K562 (cell line): ENCODE results near the gene BNIPL. TPM values are rescaled to one million over a fixed set of nuclear protein-coding genes. Genes with fewer than 3 reads are reported as not detected.
A peak's percentile ranks its signal among the peaks of the same experiment; 100 is the strongest.

Experiments used
- ATAC-seq: fragments of 200-7000 bp; cut with Tn5 transposase; 3 replicates; pipeline ENCODE4 v1.9.1; 2020; ENCODE audit warnings: moderate library complexity
- BruUV-seq: library from RNA; stranded (reverse); fragments of 400-500 nt; replicated peaks from 2 replicates; lab custom pipeline; 2021; lab: Mats Ljungman, UMichigan
- CTCF ChIA-PET: fragments of 300-600 bp; formaldehyde crosslinking; extraction: SDS; loops from one replicate; lab custom pipeline; 2021; ENCODE audit warnings: low intra/inter-chr PET ratio; lab: Yijun Ruan, JAX
- POLR2A ChIA-PET: fragments of 300-600, 350-650 bp; sonication (Branson Sonifier 250); formaldehyde crosslinking; extraction: SDS; loops from one replicate; lab custom pipeline; 2021; ENCODE audit warnings: antibody characterized with exemption, inconsistent platforms; lab: Yijun Ruan, JAX
- DNase-seq, 4 experiments: peaks; one replicate each; pipeline versions ENCODE4 v3.0.0 to v3.0.0-alpha.2; 2011 to 2018; ENCODE audit warnings: low spot score in 3 of 4, mixed read lengths in 3 of 4; ENCODE audit errors: extremely low read depth in 1 of 4
- FAIRE-seq: peaks from 2 replicates; lab custom pipeline; 2011; peaks lifted over from hg19 to GRCh38; lab: Jason Lieb, UNC
- H2AFZ ChIP-seq: 2 replicates; pipeline ENCODE4 v1.6.0; 2011; ENCODE audit warnings: low read depth, low read length, control low read depth, inconsistent platforms
- H3K27ac ChIP-seq: fragments of 200-600 bp; 3 replicates; pipeline ENCODE4 v1.8.0; 2011; ENCODE audit warnings: low read depth, mild to moderate bottlenecking, control low read depth, inconsistent platforms, low read length, moderate library complexity, mixed read lengths; ENCODE audit errors: extremely low read depth
- H3K27me3 ChIP-seq, 2 experiments: fragments of 300-600 bp in 1 of 2; 2 replicates in 1 of 2; 3 replicates in 1 of 2; pipeline versions ENCODE4 v1.6.0 to v1.8.0; 2011; ENCODE audit warnings: inconsistent platforms in 2 of 2, low read length in 2 of 2, mild to moderate bottlenecking in 1 of 2, mixed read lengths in 1 of 2, moderate library complexity in 1 of 2; ENCODE audit not compliant: control insufficient read depth in 2 of 2, insufficient read depth in 2 of 2
- H3K36me3 ChIP-seq: fragments of 300-600 bp; 3 replicates; pipeline ENCODE4 v1.8.0; 2011; ENCODE audit warnings: mild to moderate bottlenecking, low read length, inconsistent platforms; ENCODE audit not compliant: control insufficient read depth, insufficient read depth
- H3K4me1 ChIP-seq, 2 experiments: fragments of 200-600 bp in 1 of 2; replicated peaks in 1 of 2; 2 replicates in 1 of 2; 3 replicates in 1 of 2; pipeline versions ENCODE4 v1.5.1 to v1.8.0; 2011; ENCODE audit warnings: inconsistent platforms in 2 of 2, low read length in 2 of 2, mild to moderate bottlenecking in 1 of 2, mixed read lengths in 1 of 2, moderate library complexity in 1 of 2; ENCODE audit not compliant: control insufficient read depth in 2 of 2, insufficient read depth in 2 of 2
- H3K4me2 ChIP-seq: 2 replicates; pipeline ENCODE4 v1.6.1; 2011; ENCODE audit warnings: low read length, control low read depth, inconsistent platforms, mixed read lengths; ENCODE audit not compliant: insufficient read depth
- H3K4me3 ChIP-seq: fragments of 200-600 bp; sonication (generic), shearing (Covaris generic); 2 replicates; pipeline ENCODE4 v1.5.1; 2016; ENCODE audit warnings: control low read depth, inconsistent platforms
- H3K79me2 ChIP-seq: fragments of 200-600 bp; 3 replicates; pipeline ENCODE4 v1.8.0; 2011; ENCODE audit warnings: low read length, inconsistent platforms; ENCODE audit not compliant: control insufficient read depth, insufficient read depth
- H3K9ac ChIP-seq, 2 experiments: 2 replicates each; pipeline versions ENCODE4 v1.6.0 to v1.6.1; 2011; ENCODE audit warnings: low read depth in 2 of 2, low read length in 2 of 2, control low read depth in 1 of 2, inconsistent platforms in 1 of 2, mild to moderate bottlenecking in 1 of 2, mixed read lengths in 1 of 2; ENCODE audit not compliant: insufficient read depth in 1 of 2
- H3K9me1 ChIP-seq: one replicate; pipeline ENCODE4 v1.6.0; 2011; ENCODE audit warnings: inconsistent platforms, mild to moderate bottlenecking, low read length, moderate library complexity; ENCODE audit not compliant: control insufficient read depth, insufficient read depth
- H3K9me3 ChIP-seq: replicated peaks from 2 replicates; pipeline ENCODE4 v1.5.1; 2011; ENCODE audit warnings: low read depth, low read length, inconsistent platforms; ENCODE audit not compliant: control insufficient read depth, insufficient read depth
- H4K20me1 ChIP-seq: replicated peaks from 2 replicates; pipeline ENCODE4 v1.6.1; 2011; ENCODE audit warnings: low read length, inconsistent platforms, mixed read lengths; ENCODE audit not compliant: control insufficient read depth, insufficient read depth
- BRF1 ChIP-seq: IDR thresholded peaks from 3 replicates; pipeline ENCODE4 v1.6.1; 2011; ENCODE audit warnings: borderline replicate concordance, mild to moderate bottlenecking; ENCODE audit not compliant: insufficient read length; ENCODE audit errors: extremely low read depth
- DIDO1 ChIP-seq: fragments of 450-650 bp; IDR thresholded peaks from 2 replicates; pipeline ENCODE4 v1.6.1; 2016; ENCODE audit warnings: low read depth, missing biosample characterization, missing genetic modification characterization
- MCM3 ChIP-seq: fragments of 450-650 bp; IDR thresholded peaks from 2 replicates; pipeline ENCODE4 v1.6.1; 2016
- RNF2 ChIP-seq: sonication (generic); IDR thresholded peaks from 2 replicates; pipeline ENCODE4 v1.6.1; 2016
- ZNF121 ChIP-seq: sonication (generic); formaldehyde crosslinking; conservative IDR thresholded peaks from 2 replicates; pipeline ENCODE4 v1.8.0; 2022; ENCODE audit warnings: missing genetic modification reagents
- WGBS: fragments of 100-300 bp; shearing (Covaris generic); methylation state at CpG from one replicate; pipeline ENCODE4 v1.1.6; 2016; ENCODE audit warnings: low coverage, mixed read lengths; ENCODE audit not compliant: insufficient coverage; ENCODE audit errors: missing lambda C conversion rate; 5-methylcytosine and 5-hydroxymethylcytosine counted together
- in situ Hi-C: fragments of 300-500 bp; cut with MboI; formaldehyde crosslinking; loops from 4 replicates; pipeline ENCODE4 v1.15.0; 2018; ENCODE audit warnings: inconsistent platforms, mixed read lengths
- intact Hi-C: fragments of 100-400 bp; cut with micrococcal nuclease; formaldehyde crosslinking; loops from 2 replicates; pipeline ENCODE4 v1.14.2; 2022
- polyA plus RNA-seq, 8 experiments: library from polyadenylated mRNA; depleted of rRNA in 4 of 8; stranded (reverse) in 5 of 8; unstranded in 3 of 8; fragments of >200 nt; fragmentation: Nextera tagmentation in 2 of 8; fragmentation: Illumina TruSeq in 1 of 8; extraction: Ambion mirVana in 2 of 8; extraction: Trizol in 1 of 8; gene quantifications; 2 replicates each; pipeline versions ENCODE4 v1.2.1 to v1.2.3, GENCODE V29; 2011 to 2014; ENCODE audit warnings: inconsistent platforms in 1 of 8, missing spikeins in 1 of 8
- total RNA-seq, 7 experiments: library from RNA; depleted of rRNA in 6 of 7; stranded (reverse); fragments of >200 nt in 6 of 7; fragmentation: Illumina TruSeq in 2 of 7; extraction: Trizol in 2 of 7; gene quantifications; 2 replicates each; pipeline versions ENCODE4 v1.2.1 to v1.2.3, GENCODE V29; 2011 to 2021; ENCODE audit warnings: low replicate concordance in 1 of 7
- TF ChIP-seq, protein P1 (sequence below), 2 experiments: IDR thresholded peaks; 2 replicates each; pipeline ENCODE4 v1.6.1; 2012; ENCODE audit warnings: improper control_type of control experiment in 2 of 2, low read depth in 2 of 2, low read length in 2 of 2, borderline replicate concordance in 1 of 2
- TF ChIP-seq, protein P2 (sequence below): fragments of 450-650 bp; IDR thresholded peaks from 2 replicates; pipeline ENCODE4 v1.6.1; 2018; ENCODE audit not compliant: partially characterized antibody
- TF ChIP-seq, protein P3 (sequence below): sonication (generic); IDR thresholded peaks from 2 replicates; pipeline ENCODE4 v1.6.1; 2016

Gene BNIPL
- total and polyA plus RNA-seq, 9 of the 15 experiments (the other 6 are each of a cell fraction or from before 2014, with no cell fraction given) = 0.08 to 1.4 (median 0.68) TPM

- Histone ChIP-seq H3K9ac (peak overlapping the region; percentile 88 to 95; a peak in 3 of 4 replicates), H3K27me3 (no peaks in the 10 kb centered on the region), H3K27ac (peak overlapping the region; percentile 92), H3K4me2 (peak overlapping the region; percentile 100)
- CTCF ChIA-PET = no interaction called here
- in situ Hi-C loops = no loop called here
- POLR2A ChIA-PET = interaction anchor here (0.6 to 2.8 kb wide), 6 partner anchors 12 to 382 kb away, joined by 3 to 8 read pairs (median 3); partner anchors contain the start of gene GABPB2
- DNase-seq = no peak
- no peak for FAIRE-seq
- TF ChIP-seq DIDO1 (no peak), RNF2 (no peak), BRF1 (no peak), MCM3 (no peak), ZNF121 (peak; percentile 78)
- TF ChIP-seq, protein P1, sequence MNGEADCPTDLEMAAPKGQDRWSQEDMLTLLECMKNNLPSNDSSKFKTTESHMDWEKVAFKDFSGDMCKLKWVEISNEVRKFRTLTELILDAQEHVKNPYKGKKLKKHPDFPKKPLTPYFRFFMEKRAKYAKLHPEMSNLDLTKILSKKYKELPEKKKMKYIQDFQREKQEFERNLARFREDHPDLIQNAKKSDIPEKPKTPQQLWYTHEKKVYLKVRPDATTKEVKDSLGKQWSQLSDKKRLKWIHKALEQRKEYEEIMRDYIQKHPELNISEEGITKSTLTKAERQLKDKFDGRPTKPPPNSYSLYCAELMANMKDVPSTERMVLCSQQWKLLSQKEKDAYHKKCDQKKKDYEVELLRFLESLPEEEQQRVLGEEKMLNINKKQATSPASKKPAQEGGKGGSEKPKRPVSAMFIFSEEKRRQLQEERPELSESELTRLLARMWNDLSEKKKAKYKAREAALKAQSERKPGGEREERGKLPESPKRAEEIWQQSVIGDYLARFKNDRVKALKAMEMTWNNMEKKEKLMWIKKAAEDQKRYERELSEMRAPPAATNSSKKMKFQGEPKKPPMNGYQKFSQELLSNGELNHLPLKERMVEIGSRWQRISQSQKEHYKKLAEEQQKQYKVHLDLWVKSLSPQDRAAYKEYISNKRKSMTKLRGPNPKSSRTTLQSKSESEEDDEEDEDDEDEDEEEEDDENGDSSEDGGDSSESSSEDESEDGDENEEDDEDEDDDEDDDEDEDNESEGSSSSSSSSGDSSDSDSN (IDR thresholded peaks at IDR 0.05; ENCODE audit: borderline replicate concordance in 1 of 2, low read depth in 2 of 2, low read length in 2 of 2) = peak in 1 of 2 experiments; percentile 59; a peak in 1 of 4 replicates
- TF ChIP-seq, protein P2, sequence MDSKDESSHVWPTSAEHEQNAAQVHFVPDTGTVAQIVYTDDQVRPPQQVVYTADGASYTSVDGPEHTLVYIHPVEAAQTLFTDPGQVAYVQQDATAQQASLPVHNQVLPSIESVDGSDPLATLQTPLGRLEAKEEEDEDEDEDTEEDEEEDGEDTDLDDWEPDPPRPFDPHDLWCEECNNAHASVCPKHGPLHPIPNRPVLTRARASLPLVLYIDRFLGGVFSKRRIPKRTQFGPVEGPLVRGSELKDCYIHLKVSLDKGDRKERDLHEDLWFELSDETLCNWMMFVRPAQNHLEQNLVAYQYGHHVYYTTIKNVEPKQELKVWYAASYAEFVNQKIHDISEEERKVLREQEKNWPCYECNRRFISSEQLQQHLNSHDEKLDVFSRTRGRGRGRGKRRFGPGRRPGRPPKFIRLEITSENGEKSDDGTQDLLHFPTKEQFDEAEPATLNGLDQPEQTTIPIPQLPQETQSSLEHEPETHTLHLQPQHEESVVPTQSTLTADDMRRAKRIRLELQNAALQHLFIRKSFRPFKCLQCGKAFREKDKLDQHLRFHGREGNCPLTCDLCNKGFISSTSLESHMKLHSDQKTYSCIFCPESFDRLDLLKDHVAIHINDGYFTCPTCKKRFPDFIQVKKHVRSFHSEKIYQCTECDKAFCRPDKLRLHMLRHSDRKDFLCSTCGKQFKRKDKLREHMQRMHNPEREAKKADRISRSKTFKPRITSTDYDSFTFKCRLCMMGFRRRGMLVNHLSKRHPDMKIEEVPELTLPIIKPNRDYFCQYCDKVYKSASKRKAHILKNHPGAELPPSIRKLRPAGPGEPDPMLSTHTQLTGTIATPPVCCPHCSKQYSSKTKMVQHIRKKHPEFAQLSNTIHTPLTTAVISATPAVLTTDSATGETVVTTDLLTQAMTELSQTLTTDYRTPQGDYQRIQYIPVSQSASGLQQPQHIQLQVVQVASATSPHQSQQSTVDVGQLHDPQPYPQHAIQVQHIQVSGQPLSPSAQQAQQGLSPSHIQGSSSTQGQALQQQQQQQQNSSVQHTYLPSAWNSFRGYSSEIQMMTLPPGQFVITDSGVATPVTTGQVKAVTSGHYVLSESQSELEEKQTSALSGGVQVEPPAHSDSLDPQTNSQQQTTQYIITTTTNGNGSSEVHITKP = peak; percentile 71
- TF ChIP-seq, protein P3, sequence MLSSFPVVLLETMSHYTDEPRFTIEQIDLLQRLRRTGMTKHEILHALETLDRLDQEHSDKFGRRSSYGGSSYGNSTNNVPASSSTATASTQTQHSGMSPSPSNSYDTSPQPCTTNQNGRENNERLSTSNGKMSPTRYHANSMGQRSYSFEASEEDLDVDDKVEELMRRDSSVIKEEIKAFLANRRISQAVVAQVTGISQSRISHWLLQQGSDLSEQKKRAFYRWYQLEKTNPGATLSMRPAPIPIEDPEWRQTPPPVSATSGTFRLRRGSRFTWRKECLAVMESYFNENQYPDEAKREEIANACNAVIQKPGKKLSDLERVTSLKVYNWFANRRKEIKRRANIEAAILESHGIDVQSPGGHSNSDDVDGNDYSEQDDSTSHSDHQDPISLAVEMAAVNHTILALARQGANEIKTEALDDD = 0 out of 2 replicates have a peak, but pooled peaks have one; percentile 12
- TF ChIP-seq, all 486 proteins: peak for 4
- Histone ChIP-seq H4K20me1 (no peaks in the 10 kb centered on the region), H3K9me1 (no peaks in the 10 kb centered on the region), H3K4me1 (peaks cover 41 to 53% of the 10 kb centered on the region in 2 experiments), H3K9me3 (no peaks in the 10 kb centered on the region), H3K79me2 (peaks cover 56% of the 10 kb centered on the region), H3K36me3 (peaks cover 17% of the 10 kb centered on the region; the same call in 2 of the 3 replicates), H2AFZ (peak overlapping the region; percentile 96; the same call in 1 of the 2 replicates), H3K4me3 (peak overlapping the region; percentile 87)
- WGBS = 43% methylated on average over 8 of the region's 8 CpGs
- intact Hi-C loops = loop anchor here (5.0 kb wide), 2 partner anchors 47 to 62 kb away; partner anchors contain the start of genes CDC42SE1 and GABPB2
- ATAC-seq = no peak
- no TSS peak for BruUV-seq
Observed at GRCh38 chr1:151009674-151010345, 26.6 kb upstream of the BNIPL start.
